AG09309 (cell line): ENCODE data around the gene KLHL1.

Experiments
- DNase-seq: peaks from one replicate; pipeline ENCODE4 v3.0.0-alpha.2; 2010; ENCODE audit warnings: low read depth
- H3K4me3 ChIP-seq: 2 replicates; pipeline ENCODE4 v1.5.1; 2011; ENCODE audit warnings: mild to moderate bottlenecking, low read depth, low read length, moderate library complexity; ENCODE audit not compliant: control insufficient read depth
- TF ChIP-seq, protein P1 (sequence below): IDR thresholded peaks from 2 replicates; pipeline ENCODE4 v1.5.1; 2011; ENCODE audit warnings: mild to moderate bottlenecking, low read depth, low read length, inconsistent platforms; ENCODE audit not compliant: insufficient read depth, control insufficient read depth; ENCODE audit errors: missing control alignments

Gene KLHL1

DNA sequence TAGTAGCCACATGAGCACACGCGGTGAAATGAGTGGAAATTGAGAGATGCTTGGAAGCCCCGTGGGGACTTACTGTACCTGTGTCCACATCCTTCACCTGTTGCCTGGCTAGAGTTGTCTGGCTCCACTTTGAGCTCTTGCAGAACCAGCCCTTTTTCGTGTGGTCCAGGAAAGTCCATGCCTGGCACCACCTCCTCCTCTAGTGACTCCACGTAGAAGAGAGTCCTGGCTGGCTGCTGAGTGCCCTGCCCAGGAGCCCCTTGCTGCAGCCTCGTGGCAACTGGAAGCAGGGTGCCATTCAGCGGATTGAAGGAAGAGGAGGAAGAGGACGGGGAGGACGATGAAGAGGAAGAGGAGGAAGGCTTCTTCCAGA lies 1.1 kb downstream of the KLHL1 start:
- DNase-seq: no peak
- H3K4me3 ChIP-seq: no peak overlapping the region
- TF ChIP-seq, protein P1, sequence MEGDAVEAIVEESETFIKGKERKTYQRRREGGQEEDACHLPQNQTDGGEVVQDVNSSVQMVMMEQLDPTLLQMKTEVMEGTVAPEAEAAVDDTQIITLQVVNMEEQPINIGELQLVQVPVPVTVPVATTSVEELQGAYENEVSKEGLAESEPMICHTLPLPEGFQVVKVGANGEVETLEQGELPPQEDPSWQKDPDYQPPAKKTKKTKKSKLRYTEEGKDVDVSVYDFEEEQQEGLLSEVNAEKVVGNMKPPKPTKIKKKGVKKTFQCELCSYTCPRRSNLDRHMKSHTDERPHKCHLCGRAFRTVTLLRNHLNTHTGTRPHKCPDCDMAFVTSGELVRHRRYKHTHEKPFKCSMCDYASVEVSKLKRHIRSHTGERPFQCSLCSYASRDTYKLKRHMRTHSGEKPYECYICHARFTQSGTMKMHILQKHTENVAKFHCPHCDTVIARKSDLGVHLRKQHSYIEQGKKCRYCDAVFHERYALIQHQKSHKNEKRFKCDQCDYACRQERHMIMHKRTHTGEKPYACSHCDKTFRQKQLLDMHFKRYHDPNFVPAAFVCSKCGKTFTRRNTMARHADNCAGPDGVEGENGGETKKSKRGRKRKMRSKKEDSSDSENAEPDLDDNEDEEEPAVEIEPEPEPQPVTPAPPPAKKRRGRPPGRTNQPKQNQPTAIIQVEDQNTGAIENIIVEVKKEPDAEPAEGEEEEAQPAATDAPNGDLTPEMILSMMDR: no peak

DNA sequence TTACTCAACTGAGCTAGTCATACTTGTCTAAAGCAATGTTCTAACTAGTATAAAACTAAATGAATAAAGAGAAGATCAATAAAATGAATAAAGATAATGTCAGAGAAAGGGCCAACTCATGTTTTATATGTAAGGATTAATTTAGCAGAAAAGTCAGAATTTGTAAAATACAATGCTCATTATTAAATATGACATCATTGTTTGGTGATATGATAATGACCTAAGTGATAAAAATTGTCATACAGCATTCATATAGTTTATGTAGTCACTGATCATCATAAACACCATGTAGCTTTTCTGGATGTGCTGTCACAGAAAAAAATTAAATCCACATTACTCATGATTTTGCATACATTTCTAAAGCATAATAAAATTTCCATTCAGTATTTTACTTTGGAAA lies 3.8 kb downstream of the KLHL1 start:
- DNase-seq: no peak
- TF ChIP-seq, protein P1: no peak
- no peak overlapping the region for H3K4me3 ChIP-seq

DNA sequence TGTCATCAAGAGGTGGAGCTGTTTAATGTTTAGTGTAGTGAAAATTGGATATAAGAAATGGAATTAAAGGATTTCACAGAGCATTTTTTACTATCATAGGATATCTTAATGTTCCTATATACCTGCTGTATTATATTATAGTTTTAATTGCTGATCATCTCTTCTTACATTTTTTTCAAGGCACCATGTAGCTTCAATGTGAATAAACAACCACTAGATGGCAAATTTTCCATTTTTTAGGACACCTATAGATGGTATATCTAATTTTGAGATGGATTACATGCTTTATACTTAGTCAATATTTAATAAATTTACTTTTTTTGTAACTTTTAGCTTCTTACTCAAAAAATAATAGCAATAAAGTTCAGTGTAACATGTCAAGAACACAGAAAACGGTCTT lies 9.6 kb downstream of the KLHL1 start:
- DNase-seq: no peak
- no peak overlapping the region for H3K4me3 ChIP-seq
- TF ChIP-seq, protein P1: no peak

DNA sequence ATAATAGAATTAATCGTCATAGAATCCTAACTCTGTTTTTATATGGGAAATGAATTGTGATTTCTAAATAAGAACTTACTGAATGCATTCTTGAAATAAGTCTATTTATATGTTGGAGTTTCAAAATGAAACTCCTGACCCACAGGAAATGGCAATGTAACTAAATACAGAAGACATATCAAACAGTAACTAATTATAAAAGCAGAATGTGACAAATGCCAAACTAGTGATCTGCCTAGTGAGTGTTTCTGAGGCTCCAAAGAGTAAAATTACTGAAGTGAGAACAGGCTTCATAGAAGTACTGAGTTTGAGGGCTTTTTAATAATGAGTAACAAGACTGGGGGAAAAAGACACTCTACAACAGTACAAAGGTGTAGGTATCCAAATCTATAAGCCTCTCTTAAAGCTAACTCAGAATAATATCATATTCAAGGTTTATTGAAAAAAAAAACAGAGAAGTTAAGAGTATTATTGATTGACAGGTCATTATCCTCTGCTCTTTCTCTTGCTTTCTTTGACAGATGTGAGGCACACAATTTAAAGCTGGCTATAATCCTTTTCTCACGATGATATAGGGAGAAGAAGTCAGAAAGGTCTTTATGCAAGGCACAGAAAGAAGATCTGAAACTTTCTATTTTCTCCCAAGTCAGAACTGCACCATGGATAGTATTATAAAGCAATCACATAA lies 18.1 kb downstream of the KLHL1 start:
- DNase-seq: no peak
- TF ChIP-seq, protein P1: no peak
- H3K4me3 ChIP-seq: no peak overlapping the region

DNA sequence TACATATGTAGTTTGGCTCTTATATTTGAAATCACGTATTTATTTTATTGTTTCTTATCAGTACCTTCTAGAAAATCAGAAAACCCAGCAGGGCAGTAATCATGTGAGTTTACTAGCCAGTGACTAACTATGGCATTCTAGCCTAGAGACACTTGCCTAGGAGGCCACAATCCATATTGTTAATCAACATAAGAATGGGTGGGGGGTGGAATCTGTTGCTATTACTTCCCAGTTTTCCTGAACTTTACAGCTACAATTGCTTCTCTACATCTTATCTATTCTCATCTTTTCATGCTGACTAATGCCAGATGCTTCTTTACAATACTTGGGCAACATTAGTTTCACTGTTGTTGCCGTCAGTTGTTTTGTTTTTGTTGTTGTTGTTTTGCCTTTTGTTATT lies 19.3 kb downstream of the KLHL1 start:
- no peak for DNase-seq
- TF ChIP-seq, protein P1: no peak
- H3K4me3 ChIP-seq: no peak overlapping the region

DNA sequence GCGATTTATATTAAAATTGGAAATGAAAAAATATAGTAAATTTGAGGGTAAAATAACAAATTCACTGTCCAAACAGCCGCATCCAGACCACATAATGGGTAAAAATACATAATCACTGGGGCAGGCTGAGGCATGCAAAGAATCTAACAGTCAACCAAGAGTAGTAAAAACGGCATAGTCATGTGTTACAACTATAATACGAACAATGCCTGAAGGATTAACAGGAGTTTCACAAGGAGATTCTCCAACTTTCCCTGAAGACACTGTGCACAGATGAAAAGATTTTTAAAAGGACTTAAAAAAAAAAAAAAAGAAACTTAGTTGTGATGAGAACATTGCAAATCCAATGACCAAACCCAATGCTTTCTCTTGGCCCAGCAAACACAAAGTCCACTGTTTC lies 21.0 kb downstream of the KLHL1 start:
- H3K4me3 ChIP-seq: no peak overlapping the region
- DNase-seq: no peak
- TF ChIP-seq, protein P1: no peak
